Muscle of back (tissue), 11 donors: ENCODE results near the gene IL23A. TPM values are rescaled to one million over a fixed set of nuclear protein-coding genes. Genes with fewer than 3 reads are reported as not detected.

ENCODE experiments used
- DNase-seq, 3 donors: peaks; one replicate each; pipeline versions ENCODE4 v3.0.0 to v3.0.0-alpha.2; 2013
- polyA plus RNA-seq, 10 donors: library from polyadenylated mRNA; unstranded; fragments of 120-200 nt; gene quantifications; one replicate each; pipeline ENCODE4 v1.2.1, GENCODE V29; 2013; ENCODE audit not compliant: insufficient read length in 10 of 10

The IL23A gene
- polyA plus RNA-seq, 10 donors: 0.19 to 0.90 (median 0.61) TPM; not detected in 1

DNA sequence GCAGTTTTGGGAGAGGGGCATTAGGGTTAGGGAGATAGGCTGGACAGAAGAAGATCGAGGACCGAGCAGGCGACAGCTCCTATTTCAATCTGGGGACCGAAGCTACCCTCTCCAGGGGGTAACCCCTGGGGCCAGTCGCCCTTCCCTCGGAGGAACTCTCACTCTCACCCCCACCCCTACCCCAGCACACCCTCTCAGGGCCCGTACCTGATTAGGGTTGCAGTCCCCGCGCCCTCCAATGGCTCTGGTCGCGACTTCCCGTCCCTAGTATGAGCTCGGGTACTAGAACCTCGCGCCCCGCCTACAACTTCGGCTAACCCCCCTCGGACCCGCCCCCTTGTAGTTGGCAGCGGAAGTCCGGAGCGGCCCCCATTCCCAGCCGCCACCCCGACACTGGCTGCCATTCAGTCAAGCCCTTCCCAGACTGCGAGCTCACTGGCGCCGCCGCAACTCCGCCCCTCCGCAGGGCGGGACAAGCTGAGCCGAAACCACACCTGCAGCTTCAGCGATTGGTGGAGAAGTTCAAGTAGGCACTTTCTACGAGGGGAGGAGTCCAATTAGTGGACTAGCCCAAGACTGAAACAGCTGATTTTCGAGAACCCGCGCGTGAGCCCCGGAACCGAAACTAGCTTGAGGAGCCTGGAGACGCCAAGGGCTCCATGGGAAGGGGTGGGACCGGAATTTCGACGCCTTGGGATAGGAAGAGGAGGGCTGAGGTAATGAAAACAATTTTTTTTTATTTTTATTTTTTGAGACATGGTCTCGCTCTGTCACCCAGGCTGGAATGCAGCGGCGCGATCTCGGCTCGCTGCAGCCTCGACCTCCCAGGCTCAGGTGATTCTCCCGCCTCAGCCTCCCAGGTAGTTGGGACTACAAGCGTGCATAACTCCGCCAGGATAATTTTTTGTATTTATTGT lies 21.4 kb downstream of the IL23A start, which contains the start of gene STAT2:
STAT2 (minus strand) TSS at position 257 of the 917 bp plus-strand sequence. CDS start 3,536 bp downstream, outside the sequence.
- peak; percentile 99 to 100 (median 100) for DNase-seq

DNA sequence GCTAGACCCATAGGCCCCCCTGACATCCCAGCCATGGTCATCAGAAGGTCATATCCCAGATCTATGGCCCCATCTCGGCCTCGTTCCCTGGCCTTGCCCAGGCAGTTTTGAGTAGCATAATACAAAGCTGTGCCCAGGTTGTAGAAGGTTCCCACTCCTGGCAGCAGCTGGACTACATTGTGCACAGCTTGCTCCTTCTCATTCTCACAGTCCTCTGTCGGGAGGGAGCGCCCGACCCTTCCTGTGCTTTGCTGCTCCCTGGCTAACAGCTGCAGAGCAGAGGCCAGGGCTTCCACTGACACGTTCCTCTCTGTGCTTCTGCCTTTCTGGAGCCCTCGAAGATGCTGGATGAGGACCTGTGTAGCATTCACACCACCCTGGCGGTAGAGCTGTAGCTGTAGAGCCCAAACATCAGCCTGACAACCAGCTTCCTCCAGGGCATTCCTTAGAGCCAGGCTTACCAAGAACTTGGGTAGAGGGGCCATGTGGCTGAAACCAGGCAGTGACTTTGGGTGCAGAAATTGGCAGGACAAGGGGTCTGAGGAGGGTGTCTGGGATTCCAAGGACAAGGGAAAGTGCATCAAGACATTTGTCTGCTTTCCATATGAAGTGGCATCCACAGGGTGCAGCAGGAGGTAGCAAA lies 22.9 kb downstream of the IL23A start:
- DNase-seq: no peak

DNA sequence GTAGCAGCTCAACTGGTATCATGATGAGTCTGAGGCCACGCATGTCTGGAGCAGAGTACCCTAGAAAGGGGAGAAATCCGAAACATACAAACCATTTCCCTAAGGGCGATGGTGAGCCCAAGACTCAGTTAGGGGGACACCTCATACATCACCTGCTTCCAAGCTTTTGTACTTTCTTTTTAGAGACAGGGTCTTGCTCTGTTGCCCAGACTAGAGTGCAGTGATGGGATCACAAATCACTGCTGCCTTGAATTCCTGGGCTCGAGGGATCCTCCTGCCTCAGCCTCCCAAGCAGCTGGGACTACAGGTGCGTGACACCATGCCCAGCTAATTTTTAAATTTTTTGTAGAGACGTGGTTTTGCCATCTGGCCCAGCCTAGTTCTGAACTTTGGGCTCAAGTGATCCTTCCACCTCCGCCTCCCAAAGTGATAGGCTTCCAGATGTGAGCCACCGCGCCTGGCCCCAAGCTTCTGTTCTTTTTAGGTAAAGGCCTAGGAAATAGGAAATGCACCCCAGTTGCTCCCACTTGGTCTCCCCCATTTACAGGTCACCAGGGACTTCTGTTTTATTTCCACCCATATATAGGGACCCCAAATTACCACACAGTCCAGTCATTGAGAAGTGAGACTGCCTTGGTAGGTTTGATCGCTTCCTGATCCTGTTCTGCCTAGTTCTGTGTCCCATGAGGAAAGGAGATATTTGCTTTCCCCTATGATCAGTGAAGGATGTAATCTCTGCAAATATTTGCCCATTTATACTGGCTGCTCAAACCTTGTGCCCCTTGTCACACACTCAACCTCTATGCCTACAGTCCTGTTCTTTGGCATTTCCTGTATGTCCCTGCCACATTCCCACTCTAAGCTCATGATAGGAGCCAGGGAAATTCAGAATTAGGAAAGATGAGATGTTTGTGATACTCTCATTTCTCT lies 23.7 kb downstream of the IL23A start, which contains the start of gene APOF:
APOF (minus strand) TSS at position 728 of the 930 bp plus-strand sequence; CDS start at position 616, 112 bp downstream.
- no peak for DNase-seq

DNA sequence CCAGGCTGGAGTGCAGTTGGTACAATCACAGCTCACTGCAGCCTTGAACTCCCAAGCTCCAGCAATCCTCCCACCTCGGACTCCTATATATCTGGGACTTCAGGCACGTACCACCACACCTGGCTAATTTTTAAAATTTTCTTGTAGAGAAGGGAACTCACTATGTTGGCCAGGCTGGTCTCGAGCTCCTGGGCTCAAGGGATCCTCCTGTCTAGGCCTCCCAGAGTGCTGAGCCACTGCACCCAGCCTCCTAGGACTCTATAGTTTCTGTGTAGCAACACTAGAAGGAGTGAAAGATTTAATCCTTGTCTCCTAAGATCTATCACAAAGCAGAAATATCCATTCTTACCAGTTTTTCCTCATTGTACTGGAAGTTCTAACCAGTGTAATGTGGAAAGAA lies 28.3 kb downstream of the IL23A start:
- no peak for DNase-seq

DNA sequence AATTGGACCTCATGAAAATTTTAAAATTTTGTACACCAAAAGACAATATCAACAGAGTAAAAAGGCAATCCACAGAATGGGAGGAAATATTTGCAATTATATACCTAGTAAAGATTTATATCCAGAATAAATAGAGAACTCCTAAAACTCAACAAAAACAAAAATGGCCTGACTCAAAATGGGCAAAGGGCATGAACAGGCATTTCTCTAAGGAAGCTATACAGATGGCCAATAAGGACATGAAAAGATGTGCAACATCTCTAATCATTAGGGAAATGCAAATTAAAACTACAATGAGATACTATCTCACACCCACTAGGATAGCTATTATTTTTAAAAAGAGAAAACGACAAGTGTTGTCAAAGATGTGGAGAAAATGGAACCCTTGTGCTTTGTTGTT lies 34.8 kb downstream of the IL23A start:
- DNase-seq: no peak

DNA sequence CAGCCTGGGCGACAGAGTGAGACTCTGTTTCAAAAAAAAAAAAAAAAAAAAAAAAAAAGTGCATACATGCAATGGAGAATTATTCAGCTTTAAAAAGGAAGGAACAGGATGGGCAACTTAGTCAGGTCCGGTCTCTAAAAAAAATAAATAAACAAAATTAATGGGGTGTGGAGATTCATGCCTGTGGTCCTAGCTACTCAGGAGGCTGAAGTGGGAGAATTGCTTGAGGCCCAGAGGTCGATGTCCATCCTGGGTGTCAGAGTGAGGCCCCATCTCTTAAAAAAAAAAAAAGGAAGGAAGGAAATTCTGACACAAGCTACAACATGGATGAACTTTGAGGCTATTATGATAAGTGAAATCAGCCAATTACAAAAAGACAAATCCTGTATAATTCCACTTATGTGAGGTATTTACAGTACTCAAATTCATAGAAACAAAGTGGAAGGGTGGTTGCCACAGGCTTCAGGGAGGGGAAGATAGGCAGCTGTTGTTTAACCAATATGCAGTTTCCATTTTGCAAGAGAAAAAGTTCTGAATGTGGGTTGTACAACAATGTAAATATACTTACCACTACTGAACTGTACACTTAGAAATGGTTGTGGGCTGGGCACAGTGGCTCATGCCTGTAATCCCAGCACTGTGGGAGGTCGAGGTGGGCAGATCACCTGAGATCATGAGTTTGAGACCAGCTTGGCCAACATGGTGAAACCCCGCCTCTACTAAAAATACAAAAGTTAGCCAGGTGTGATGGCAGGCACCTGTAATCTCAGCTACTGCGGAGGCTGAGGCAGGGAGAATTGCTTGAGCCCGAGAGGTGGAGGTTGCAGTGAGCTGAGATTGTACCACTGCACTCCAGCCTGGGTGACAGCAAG lies 36.3 kb downstream of the IL23A start:
- no peak for DNase-seq

DNA sequence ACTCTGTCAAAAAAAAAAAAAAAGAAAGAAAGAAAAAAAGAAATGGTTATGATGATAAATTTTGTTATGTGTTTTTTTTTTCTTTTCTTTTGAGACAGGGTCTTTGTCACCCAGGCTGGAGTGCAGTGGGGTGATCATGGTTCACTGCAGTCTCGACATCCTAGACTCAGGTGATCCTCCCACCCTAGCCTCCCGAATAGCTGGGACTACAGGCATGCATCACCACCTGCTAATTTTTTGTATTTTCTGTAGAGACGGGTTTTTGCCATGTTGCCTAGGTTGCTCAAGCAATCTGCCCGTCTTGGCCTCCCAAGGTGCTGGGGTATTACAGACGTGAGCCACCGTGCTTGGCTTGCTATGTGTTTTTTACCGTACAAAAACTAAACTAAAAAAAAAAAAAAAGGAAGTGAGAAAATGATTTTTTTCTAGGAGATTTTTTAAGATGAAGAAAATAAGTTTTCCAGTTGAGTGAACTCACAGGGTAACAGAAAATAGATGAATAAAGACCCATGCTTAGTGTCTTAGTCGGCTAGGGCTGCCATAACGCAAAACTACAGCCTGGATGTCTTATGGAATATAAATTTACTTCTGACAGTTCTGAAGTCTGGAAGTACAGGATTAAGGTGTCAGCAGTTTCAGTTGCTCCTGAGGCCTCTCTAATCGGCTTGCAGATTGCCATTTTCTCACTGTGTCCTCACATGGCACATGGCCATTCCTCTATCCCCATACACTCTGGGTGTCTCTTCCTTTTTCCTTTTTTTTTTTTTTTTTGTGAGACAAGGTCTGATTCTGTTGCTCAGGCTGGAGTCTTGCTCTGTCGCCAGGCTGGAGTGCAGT lies 37.1 kb downstream of the IL23A start:
- DNase-seq: no peak

DNA sequence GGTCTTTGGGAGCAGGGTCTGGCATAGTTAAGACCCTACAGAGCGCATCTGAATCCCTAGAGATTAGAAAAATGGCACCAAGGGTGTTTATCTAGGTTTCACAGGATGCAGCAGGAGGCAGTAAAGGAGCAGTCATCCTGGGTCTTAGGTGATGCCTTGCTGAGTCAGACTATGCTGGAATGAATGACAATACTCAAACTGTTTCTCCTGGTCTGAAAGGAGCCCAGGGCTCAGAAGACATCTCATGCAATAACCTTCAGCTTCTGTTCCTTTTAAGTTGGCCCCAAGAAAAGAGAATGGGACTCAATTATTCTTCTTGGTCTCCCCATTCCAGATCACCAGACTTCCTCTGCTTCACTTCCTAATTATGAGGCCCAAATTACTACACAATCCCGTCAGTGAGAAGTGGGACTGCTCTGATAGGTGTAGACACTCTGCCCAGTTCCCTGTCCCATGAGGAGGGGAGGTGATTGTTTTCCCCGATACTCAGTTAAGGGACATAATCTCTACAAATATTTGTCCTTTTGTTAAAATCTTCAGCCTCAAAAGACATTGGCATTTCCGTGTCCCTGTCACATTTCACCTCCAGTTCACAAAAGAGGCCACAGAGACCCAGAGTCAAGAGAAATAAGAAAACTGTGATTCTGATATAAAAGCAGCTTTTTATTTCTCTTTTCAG lies 38.8 kb downstream of the IL23A start:
- DNase-seq: no peak

DNA sequence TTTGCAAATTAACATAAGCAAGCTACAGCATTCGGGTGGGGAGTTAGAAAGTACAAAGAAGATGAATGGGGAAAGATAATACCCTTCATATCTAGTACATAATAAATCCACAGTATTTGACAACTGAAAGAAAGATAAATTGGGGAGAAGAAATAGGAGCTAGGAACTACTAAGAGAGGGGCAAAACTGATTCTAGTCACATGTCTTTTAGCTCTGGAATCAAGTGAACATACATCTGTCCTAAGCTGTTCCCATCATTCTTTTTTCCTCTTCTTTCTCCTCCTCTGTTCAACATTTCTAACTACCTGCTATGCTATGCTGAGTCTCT lies 39.3 kb downstream of the IL23A start:
- DNase-seq: no peak

DNA sequence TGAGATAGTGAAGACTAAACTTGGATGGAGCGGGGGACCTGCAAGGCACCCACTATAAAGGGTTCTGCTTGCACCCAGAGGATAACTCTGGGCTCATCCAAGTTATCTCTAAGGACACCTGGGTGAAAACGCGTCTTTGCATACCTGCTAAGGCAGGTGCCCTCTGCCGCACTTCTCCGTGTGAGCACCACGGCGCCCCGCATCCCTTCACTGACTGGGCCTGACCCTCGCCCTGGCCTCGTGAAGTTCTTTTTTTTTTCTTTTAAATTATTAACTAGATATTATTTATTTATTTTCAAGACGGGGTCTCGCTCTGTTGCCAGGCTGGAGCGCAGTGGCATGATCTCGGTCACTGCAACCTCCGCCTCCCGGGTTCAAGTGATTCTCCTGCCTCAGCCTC lies 43.9 kb downstream of the IL23A start:
- no peak for DNase-seq

DNA sequence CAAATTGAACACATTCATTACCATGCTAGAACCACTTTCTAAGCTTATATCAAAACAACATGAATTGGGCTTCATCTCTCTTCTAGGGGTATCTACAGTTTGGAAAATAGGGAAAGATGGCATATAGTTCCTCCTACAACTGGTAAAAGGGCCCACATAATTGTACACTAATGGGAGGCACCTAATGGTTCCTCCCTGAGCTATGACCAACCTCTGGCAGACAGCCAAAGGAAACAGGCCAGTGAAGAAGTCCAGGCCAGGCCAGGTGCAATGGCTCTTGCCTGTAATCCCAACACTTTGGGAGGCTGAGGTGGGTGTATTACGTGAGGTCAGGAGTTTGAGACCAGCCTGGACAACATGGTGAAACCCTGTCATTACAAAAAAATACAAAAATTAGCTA lies 47.2 kb downstream of the IL23A start:
- no peak for DNase-seq

DNA sequence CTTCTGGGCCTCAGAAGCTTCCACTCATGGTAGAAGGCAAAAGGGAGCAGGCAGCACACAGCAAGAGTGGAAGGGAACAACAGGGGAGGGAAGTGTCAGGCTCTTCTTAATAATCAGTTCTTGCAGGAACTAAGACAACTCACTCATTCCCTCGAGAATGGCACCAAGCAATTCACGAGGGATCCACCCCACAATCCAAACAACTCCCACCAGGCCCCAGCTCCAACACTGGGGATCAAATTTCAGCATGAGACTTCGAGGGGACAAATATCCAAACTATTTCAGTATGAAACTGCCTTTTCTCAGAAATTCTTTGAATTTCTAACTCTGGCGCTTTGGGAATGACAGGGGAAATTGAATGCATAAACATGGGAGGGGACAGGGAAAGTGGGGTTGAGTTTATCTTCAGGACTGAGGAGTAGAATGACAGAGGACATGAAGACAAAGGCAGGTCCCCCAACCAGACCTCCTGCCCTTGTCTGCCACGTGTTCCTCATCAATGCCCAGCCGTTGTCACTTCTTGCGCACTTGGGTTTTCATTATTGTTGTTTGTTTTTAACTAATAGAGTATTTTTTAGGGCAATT lies 48.6 kb downstream of the IL23A start:
- DNase-seq: peak in 1 of 3 donors; percentile 7

DNA sequence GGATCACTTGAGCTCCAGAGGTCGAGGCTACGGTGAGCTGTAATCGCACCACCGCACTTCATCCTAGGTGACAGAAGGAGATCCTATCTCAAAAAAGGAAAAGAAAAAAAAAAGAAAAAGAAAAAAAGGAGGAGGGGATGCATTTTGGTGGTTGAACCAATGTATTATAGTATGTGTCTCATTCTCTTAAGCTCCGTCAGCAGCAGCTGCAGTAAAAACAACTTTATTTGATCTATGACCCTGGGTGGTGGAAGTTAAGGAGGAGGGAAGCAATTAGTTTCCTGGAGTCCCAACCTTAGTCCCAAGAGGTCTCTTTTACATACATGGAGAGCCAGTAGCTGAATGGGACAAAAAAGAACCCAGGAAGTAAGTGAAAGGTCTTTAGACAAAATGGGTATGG lies 50.7 kb downstream of the IL23A start:
- no peak for DNase-seq

Other genes starting within 250 kb of the IL23A start
- gene PA2G4, start 234.3 kb upstream of the IL23A start, polyA plus RNA-seq: 100 to 1,000 TPM in 8 of 10 donors, 10 to 100 TPM in 2; 93.0 to 121 (median 109) TPM
- 1,000 to 10,000 TPM; 4,692 to 6,543 (median 5,537) TPM for gene RPL41, start 222.3 kb upstream of the IL23A start, polyA plus RNA-seq
- gene ZC3H10, start 220.6 kb upstream of the IL23A start, polyA plus RNA-seq: 1 to 10 TPM; 3.4 to 6.3 (median 4.6) TPM
- 10 to 100 TPM; 64.1 to 91.1 (median 79.6) TPM for gene ESYT1, start 210.6 kb upstream of the IL23A start, polyA plus RNA-seq
- 100 to 1,000 TPM; 502 to 996 (median 790) TPM for gene MYL6B, start 186.3 kb upstream of the IL23A start, polyA plus RNA-seq
- gene MYL6, start 180.5 kb upstream of the IL23A start, polyA plus RNA-seq: 1,000 to 10,000 TPM; 1,255 to 1,671 (median 1,389) TPM
- 10 to 100 TPM; 49.9 to 75.2 (median 61.1) TPM for gene SMARCC2, start 149.4 kb upstream of the IL23A start, polyA plus RNA-seq
- gene RNF41, start 117.0 kb upstream of the IL23A start, polyA plus RNA-seq: 10 to 100 TPM; 31.6 to 52.0 (median 41.4) TPM
- gene NABP2, start 114.5 kb upstream of the IL23A start, polyA plus RNA-seq: 10 to 100 TPM; 13.7 to 22.0 (median 19.3) TPM
- gene SLC39A5, start 108.8 kb upstream of the IL23A start, polyA plus RNA-seq: 1 to 10 TPM in 1 of 10 donors, under 1 TPM in 7, not detected in 2; 0.32 to 1.0 (median 0.55) TPM
- gene ANKRD52, start 80.5 kb upstream of the IL23A start, polyA plus RNA-seq: 10 to 100 TPM; 14.1 to 21.7 (median 18.1) TPM
- 10 to 100 TPM; 13.8 to 34.9 (median 18.4) TPM for gene COQ10A, start 71.9 kb upstream of the IL23A start, polyA plus RNA-seq
- 100 to 1,000 TPM; 166 to 293 (median 221) TPM for gene CS, start 38.6 kb upstream of the IL23A start, polyA plus RNA-seq
- gene CNPY2, start 22.9 kb upstream of the IL23A start, polyA plus RNA-seq: 10 to 100 TPM; 45.4 to 75.7 (median 52.2) TPM
- 10 to 100 TPM; 26.3 to 67.2 (median 45.8) TPM for gene PAN2, start 4.9 kb upstream of the IL23A start, polyA plus RNA-seq
- gene STAT2, start 21.2 kb downstream of the IL23A start, polyA plus RNA-seq: 10 to 100 TPM; 39.6 to 94.7 (median 59.4) TPM
- under 1 TPM in 2 of 10 donors, not detected in 8; 0.09 to 0.15 TPM for gene APOF, start 24.0 kb downstream of the IL23A start, polyA plus RNA-seq
- 10 to 100 TPM; 11.5 to 22.6 (median 14.6) TPM for gene TIMELESS, start 110.5 kb downstream of the IL23A start, polyA plus RNA-seq
- under 1 TPM in 1 of 10 donors, not detected in 9; 0.07 TPM for gene MIP, start 115.8 kb downstream of the IL23A start, polyA plus RNA-seq
- gene SPRYD4, start 129.7 kb downstream of the IL23A start, polyA plus RNA-seq: 1 to 10 TPM; 1.3 to 3.3 (median 1.8) TPM
- under 1 TPM in 5 of 10 donors, not detected in 5; 0.15 to 0.39 (median 0.19) TPM for gene GLS2, start 149.3 kb downstream of the IL23A start, polyA plus RNA-seq
- 10 to 100 TPM; 17.1 to 37.6 (median 28.7) TPM for gene RBMS2, start 182.9 kb downstream of the IL23A start, polyA plus RNA-seq